ENCODE results near the gene TAF13. TPM values are rescaled to one million over a fixed set of nuclear protein-coding genes. Genes with fewer than 3 reads are reported as not detected.

Gene TAF13
- total RNA-seq, 6 experiments from 2014 or later: 94.3 to 150 (median 106) TPM

- H3K27me3 Mint-ChIP-seq (ENCODE audit: insufficient read depth): peaks cover 4% of the 10 kb centered on the region; the same call in 1 of the 2 replicates
- TF ChIP-seq, protein P1, sequence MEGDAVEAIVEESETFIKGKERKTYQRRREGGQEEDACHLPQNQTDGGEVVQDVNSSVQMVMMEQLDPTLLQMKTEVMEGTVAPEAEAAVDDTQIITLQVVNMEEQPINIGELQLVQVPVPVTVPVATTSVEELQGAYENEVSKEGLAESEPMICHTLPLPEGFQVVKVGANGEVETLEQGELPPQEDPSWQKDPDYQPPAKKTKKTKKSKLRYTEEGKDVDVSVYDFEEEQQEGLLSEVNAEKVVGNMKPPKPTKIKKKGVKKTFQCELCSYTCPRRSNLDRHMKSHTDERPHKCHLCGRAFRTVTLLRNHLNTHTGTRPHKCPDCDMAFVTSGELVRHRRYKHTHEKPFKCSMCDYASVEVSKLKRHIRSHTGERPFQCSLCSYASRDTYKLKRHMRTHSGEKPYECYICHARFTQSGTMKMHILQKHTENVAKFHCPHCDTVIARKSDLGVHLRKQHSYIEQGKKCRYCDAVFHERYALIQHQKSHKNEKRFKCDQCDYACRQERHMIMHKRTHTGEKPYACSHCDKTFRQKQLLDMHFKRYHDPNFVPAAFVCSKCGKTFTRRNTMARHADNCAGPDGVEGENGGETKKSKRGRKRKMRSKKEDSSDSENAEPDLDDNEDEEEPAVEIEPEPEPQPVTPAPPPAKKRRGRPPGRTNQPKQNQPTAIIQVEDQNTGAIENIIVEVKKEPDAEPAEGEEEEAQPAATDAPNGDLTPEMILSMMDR (IDR thresholded peaks at IDR 0.05): no peak
- H3K36me3 Mint-ChIP-seq (ENCODE audit: low read depth): no peaks in the 10 kb centered on the region
- no peaks in the 10 kb centered on the region for H3K9me3 Mint-ChIP-seq
- DNase-seq: no peak
- no peak overlapping the region for H3K4me3 Mint-ChIP-seq
- 0 out of 2 replicates have a peak, but pooled peaks cover 7% of the 10 kb centered on the region for H3K4me1 Mint-ChIP-seq (ENCODE audit: low read depth)
- H3K27ac Mint-ChIP-seq: no peak overlapping the region
Measured at GRCh38 chr1:109046671-109047070, 29.1 kb downstream of the TAF13 start.

- TF ChIP-seq, protein P1 (IDR thresholded peaks at IDR 0.05): no peak
Measured at GRCh38 chr1:109045595-109045994, 30.2 kb downstream of the TAF13 start.

GRCh38 chr1:109041621-109042468 is 34.0 kb downstream of the TAF13 start, which contains the start of gene WDR47:
Gene WDR47 (minus strand): TSS chr1:109042102. CDS start chr1:109023512, 18,590 bp downstream.
- Mint-ChIP-seq H3K4me3 (peak within 1 kb of the TSS; percentile 94), H3K27ac (peak within 1 kb of the TSS; percentile 83), H3K9me3 (no peaks in the 10 kb centered on the region), H3K4me1 (ENCODE audit: low read depth) (peaks cover 9% of the 10 kb centered on the region), H3K36me3 (ENCODE audit: low read depth) (no peaks in the 10 kb centered on the region), H3K27me3 (ENCODE audit: insufficient read depth) (no peaks in the 10 kb centered on the region)
- TF ChIP-seq, protein P1 (IDR thresholded peaks at IDR 0.05): no peak
- DNase-seq: peak; percentile 92

More at GRCh38 chr1:109045595-109045994, 30.2 kb downstream of the TAF13 start:
- Mint-ChIP-seq H3K9me3 (no peaks in the 10 kb centered on the region), H3K27ac (no peak overlapping the region), H3K27me3 (ENCODE audit: insufficient read depth) (peaks cover 4% of the 10 kb centered on the region; the same call in 1 of the 2 replicates), H3K36me3 (ENCODE audit: low read depth) (no peaks in the 10 kb centered on the region), H3K4me1 (ENCODE audit: low read depth) (peaks cover 8% of the 10 kb centered on the region), H3K4me3 (no peak overlapping the region)
- no peak for DNase-seq

DNA sequence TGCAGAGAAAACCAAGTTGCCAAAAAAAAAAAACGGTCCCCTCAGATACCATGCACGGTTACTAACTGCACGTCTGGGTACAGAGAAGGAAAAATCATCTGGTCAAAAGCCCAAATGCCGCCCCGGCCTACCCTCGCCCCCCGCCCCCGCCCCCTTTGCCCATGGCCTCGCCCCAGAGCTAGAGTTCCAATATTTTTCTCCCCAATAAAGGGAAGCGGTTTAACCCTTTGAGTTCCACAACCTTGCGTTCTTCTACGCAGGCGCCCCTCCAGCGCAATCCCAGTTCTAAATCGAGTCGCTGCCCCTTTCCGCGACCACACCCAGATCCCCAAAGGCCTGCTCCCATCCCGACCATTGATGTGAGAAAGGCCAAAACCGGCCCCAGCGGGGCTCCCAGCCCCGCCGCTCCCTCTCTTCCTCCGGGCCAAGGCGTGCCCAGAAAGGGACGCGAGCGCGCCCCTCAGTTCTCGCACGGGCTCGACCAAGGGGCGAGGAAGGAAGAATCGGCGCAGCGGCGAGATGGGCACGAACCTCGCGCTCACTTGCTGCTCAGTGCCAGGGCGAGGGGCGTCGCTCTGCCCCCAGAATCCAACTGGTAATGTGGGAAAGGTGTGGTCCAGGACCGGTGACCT is 34.7 kb downstream of the TAF13 start:
- no peaks in the 10 kb centered on the region for H3K9me3 Mint-ChIP-seq
- no peaks in the 10 kb centered on the region for H3K27me3 Mint-ChIP-seq (ENCODE audit: insufficient read depth)
- DNase-seq: no peak
- peak overlapping the region; percentile 79 for H3K27ac Mint-ChIP-seq
- peak overlapping the region; percentile 94 for H3K4me3 Mint-ChIP-seq
- H3K36me3 Mint-ChIP-seq (ENCODE audit: low read depth): no peaks in the 10 kb centered on the region
- peaks cover 9% of the 10 kb centered on the region for H3K4me1 Mint-ChIP-seq (ENCODE audit: low read depth)
- TF ChIP-seq, protein P1 (IDR thresholded peaks at IDR 0.05): no peak

- TF ChIP-seq, protein P1 (IDR thresholded peaks at IDR 0.05): no peak
- Mint-ChIP-seq H3K36me3 (ENCODE audit: low read depth) (no peaks in the 10 kb centered on the region), H3K27ac (peak overlapping the region; percentile 79), H3K9me3 (no peaks in the 10 kb centered on the region), H3K27me3 (ENCODE audit: insufficient read depth) (no peaks in the 10 kb centered on the region), H3K4me3 (peak overlapping the region; percentile 94), H3K4me1 (ENCODE audit: low read depth) (peaks cover 9% of the 10 kb centered on the region)
- no peak for DNase-seq
Measured at GRCh38 chr1:109040627-109040988, 35.2 kb downstream of the TAF13 start.
